HEK293T (cell line): ENCODE measurements around the gene ZNF445.

Source experiments
- BHLHE40 ChIP-seq: fragments of 450-650 bp; IDR thresholded peaks from 2 replicates; pipeline ENCODE4 v1.6.1; 2016; ENCODE audit warnings: mild to moderate bottlenecking, moderate library complexity, borderline replicate concordance
- FOXM1 ChIP-seq: fragments of 450-650 bp; IDR thresholded peaks from 2 replicates; pipeline ENCODE4 v1.6.1; 2017; ENCODE audit warnings: mild to moderate bottlenecking, borderline replicate concordance
- SUZ12 ChIP-seq: fragments of 450-650 bp; IDR thresholded peaks from 2 replicates; pipeline ENCODE4 v1.6.1; 2016; ENCODE audit warnings: mild to moderate bottlenecking

- TF ChIP-seq SUZ12 (no peak), BHLHE40 (no peak), FOXM1 (no peak)
Measured at GRCh38 chr3:44427683-44428082, 49.8 kb downstream of the ZNF445 start.
